Testis (tissue), 3 donors: ENCODE measurements around the gene ASCL1. TPM values are rescaled to one million over a fixed set of nuclear protein-coding genes. Genes with fewer than 3 reads are reported as not detected.

ENCODE experiments used
- DNase-seq: peaks from one replicate; pipeline ENCODE4 v3.0.0-alpha.2; 2019
- H3K27ac ChIP-seq, 2 donors: fragments of 200-600 bp; sonication (generic); one replicate each; pipeline ENCODE4 v1.5.1; 2019
- H3K27me3 ChIP-seq: fragments of 200-600 bp; sonication (generic); one replicate; pipeline ENCODE4 v1.5.1; 2019
- H3K36me3 ChIP-seq: fragments of 200-600 bp; sonication (generic); one replicate; pipeline ENCODE4 v1.5.1; 2017; ENCODE audit warnings: low read depth; ENCODE audit errors: missing control alignments
- H3K4me1 ChIP-seq: fragments of 200-600 bp; sonication (generic); one replicate; pipeline ENCODE4 v1.5.1; 2019
- H3K4me3 ChIP-seq, 2 donors: fragments of 200-600 bp; sonication (generic); one replicate each; pipeline ENCODE4 v1.5.1; 2017 to 2019
- H3K9me3 ChIP-seq: fragments of 200-600 bp; sonication (generic); one replicate; pipeline ENCODE4 v1.5.1; 2017
- CTCF ChIP-seq, 3 experiments: fragments of 450-650 bp in 2 of 3; fragments of 200-600 bp in 1 of 3; sonication (generic) in 1 of 3; IDR thresholded peaks; one replicate each; pipeline ENCODE4 v1.5.1; 2016 to 2019; ENCODE audit warnings: antibody characterized with exemption in 3 of 3, mild to moderate bottlenecking in 2 of 3, moderate library complexity in 1 of 3
- POLR2A ChIP-seq: fragments of 450-650 bp; IDR thresholded peaks from one replicate; pipeline ENCODE4 v1.6.1; 2017; ENCODE audit warnings: antibody characterized with exemption, mild to moderate bottlenecking, moderate library complexity
- WGBS, 2 donors: methylation state at CpG; one replicate each; pipeline ENCODE4 v1.1.5; 2018; 5-methylcytosine and 5-hydroxymethylcytosine counted together
- intact Hi-C: fragments of 100-400 bp; cut with DNase I; formaldehyde crosslinking; loops from one replicate; pipeline ENCODE4 v1.15.1; 2023; ENCODE audit warnings: low total_unique reads
- polyA plus RNA-seq: library from polyadenylated mRNA; stranded (reverse); fragments of 350-450 nt; fragmentation: Illumina TruSeq; extraction: RNeasy Lipid Tissue Mini Kit (QIAGEN cat#74804); gene quantifications from one replicate; pipeline ENCODE4 v1.2.3, GENCODE V29; 2014; ENCODE audit warnings: low read depth, low replicate concordance; ENCODE audit not compliant: insufficient read depth
- total RNA-seq, 2 donors: library from RNA; depleted of rRNA; stranded (reverse); fragments of >200 nt; gene quantifications; one replicate each; pipeline ENCODE4 v1.2.3, GENCODE V29; 2016

ASCL1 gene
- total and polyA plus RNA-seq, 3 donors from 2014 or later, result 0.25 to 0.71 (median 0.33) TPM

DNA sequence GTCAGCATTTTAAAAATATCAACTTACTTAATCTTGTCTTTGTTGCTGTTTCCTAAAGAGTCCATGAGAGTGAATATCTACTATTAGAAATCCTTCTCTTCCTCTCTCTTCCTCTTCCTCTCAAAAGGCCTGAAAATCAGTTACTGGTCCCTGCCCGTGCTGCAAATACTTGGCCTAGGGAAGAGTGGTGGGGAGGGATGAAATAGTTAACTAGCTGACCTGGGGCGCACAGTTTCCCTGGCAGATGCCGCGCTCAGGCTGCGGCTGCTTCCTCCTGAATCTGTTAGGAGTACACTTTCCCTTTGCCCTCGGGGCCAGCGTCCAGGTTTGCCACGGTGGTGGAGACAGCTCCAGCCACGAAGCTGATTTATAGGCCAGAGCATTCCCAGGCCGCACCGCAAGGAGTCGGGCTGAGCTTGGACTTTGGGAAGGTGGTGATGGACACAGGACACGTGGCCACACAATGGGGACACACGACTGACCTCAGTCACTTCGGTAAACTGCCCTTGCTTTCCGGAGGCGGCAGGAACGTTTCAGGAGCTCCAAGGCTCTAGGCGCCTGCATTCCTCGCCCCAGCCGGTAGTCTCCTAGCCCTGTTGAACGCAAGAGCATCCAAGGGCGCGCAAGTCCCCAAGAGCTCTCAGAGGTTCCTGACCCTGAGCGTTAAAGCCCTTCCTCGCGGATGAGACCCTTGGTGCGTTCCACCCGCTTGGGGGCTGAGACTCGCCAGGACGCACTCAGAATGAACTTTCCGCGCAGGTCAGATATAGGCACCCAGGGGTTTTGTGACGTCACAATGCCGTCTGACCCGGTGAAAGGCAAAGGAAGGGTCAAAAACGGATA is 7.1 kb upstream of the ASCL1 start:
- Histone ChIP-seq H3K4me1 (no peaks in the 10 kb centered on the region), H3K4me3 (peak overlapping the region; percentile 9 to 35), H3K27ac (no peak overlapping the region), H3K36me3 (no peaks in the 10 kb centered on the region), H3K27me3 (no peaks in the 10 kb centered on the region), H3K9me3 (no peaks in the 10 kb centered on the region)
- WGBS, 2 donors, result 6 to 8% methylated on average over 37 of the region's 37 CpGs
- TF ChIP-seq CTCF (IDR thresholded peaks at IDR 0.05) (peak; percentile 38 to 45 (median 44)), POLR2A (no peak)
- intact Hi-C loops, result no loop called here
- DNase-seq, result peak; percentile 78

- TF ChIP-seq CTCF (IDR thresholded peaks at IDR 0.05) (no peak), POLR2A (no peak)
- no peaks in the 10 kb centered on the region for H3K36me3 ChIP-seq
- H3K9me3 ChIP-seq, result no peaks in the 10 kb centered on the region
- no peaks in the 10 kb centered on the region for H3K27me3 ChIP-seq
- no peak overlapping the region for H3K27ac ChIP-seq
- H3K4me1 ChIP-seq, result no peaks in the 10 kb centered on the region
- DNase-seq, result no peak
- 6 to 9% methylated on average over 21 of the region's 21 CpGs for WGBS, 2 donors
- peak overlapping the region; percentile 9 to 35 for H3K4me3 ChIP-seq
- intact Hi-C loops, result no loop called here
Measured at GRCh38 chr12:102950950-102951619, 6.4 kb upstream of the ASCL1 start.

- 41% methylated on average over 9 of the region's 9 CpGs for WGBS, 2 donors
- intact Hi-C loops, result no loop called here
- no peaks in the 10 kb centered on the region for H3K9me3 ChIP-seq
Measured at GRCh38 chr12:102951841-102952240, 5.6 kb upstream of the ASCL1 start.

GRCh38 chr12:102953221-102953620 is 4.3 kb upstream of the ASCL1 start:
- Histone ChIP-seq H3K27ac (no peak overlapping the region), H3K36me3 (no peaks in the 10 kb centered on the region), H3K4me3 (no peak overlapping the region), H3K9me3 (no peaks in the 10 kb centered on the region), H3K4me1 (peaks cover 5% of the 10 kb centered on the region), H3K27me3 (no peaks in the 10 kb centered on the region)
- TF ChIP-seq POLR2A (no peak), CTCF (IDR thresholded peaks at IDR 0.05) (no peak)
- DNase-seq, result no peak
- intact Hi-C loops, result no loop called here

More at GRCh38 chr12:102951841-102952240, 5.6 kb upstream of the ASCL1 start:
- Histone ChIP-seq H3K36me3 (no peaks in the 10 kb centered on the region), H3K27ac (no peak overlapping the region), H3K27me3 (no peaks in the 10 kb centered on the region), H3K4me1 (no peaks in the 10 kb centered on the region), H3K4me3 (no peak overlapping the region)
- no peak for DNase-seq
- TF ChIP-seq CTCF (IDR thresholded peaks at IDR 0.05), result no peak
- TF ChIP-seq POLR2A, result no peak
